Inferior parietal cortex (tissue), 1 donor: ENCODE data around the gene TCOF1.

ENCODE experiments used
- DNase-seq: peaks from one replicate; pipeline ENCODE4 v3.0.0-alpha.2; 2016; ENCODE audit errors: extremely low spot score

Gene TCOF1

DNA sequence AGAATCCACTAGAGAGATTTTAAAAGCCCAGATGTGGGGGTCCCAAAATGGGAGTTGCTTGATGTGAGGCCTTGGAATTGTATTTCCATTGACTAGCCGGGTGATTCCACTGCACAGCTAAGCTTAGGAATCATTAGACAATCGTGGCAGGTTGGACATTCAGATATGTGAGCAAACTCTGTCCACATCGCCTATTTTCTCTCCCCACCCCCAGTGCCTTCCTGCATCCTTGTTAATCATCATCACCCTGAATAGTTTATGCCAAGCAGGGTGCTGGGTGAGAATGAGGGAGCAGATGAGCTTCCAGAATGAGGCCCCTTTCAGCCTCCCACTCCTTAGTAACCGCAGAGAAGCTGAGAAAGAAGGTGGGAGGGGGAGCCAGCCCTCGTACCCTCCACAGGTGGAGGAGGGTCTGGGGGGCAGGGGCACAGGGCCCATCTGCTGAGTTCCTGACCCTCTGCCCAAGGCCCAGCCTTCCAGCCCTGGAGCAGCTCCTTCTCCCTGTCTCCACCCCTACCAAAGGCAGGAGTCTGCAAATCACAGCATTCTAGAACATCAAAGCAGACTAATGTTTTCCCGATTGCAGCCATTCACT, 7.7 kb upstream of the TCOF1 start:
- DNase-seq = no peak

DNA sequence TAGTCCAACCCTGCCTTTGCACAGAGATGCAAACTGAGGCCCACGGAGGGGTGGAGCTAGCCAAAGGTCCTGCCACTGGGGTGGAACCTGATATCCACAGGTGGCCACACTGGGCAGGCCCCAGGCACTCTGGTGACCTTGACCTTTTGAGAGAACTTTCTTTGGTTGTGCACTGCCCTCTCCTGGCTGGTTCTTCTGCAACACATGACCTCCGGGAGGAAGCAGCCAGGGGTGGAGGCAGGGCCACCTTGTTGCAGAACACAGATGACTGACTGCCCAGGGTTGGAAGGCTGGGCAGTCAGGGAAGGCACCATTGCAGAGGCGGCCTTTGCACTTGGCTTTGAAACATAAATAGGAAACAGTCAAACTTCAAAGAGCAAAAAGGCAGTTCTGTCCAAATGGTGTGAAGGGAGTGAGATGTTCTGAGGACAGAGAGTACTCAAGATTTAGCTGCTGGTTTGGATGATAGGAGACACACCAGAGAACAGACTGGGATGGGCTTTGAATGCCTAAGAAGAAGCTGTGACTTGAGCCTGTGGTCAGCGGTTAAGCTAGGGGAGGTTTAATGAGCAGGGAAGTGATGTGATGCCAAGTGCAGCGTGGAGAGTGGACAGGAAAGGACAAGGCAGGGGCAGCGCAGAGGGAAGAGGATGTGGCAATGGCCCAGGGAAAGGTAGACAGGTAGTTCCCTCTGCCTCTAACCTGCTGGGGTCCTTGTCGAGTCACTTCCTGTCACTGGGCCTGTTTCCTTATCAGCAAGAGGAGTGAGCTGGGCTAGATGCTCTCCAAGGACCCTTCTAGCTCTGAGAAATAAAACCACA, 6.8 kb upstream of the TCOF1 start:
- peak; percentile 91 for DNase-seq

DNA sequence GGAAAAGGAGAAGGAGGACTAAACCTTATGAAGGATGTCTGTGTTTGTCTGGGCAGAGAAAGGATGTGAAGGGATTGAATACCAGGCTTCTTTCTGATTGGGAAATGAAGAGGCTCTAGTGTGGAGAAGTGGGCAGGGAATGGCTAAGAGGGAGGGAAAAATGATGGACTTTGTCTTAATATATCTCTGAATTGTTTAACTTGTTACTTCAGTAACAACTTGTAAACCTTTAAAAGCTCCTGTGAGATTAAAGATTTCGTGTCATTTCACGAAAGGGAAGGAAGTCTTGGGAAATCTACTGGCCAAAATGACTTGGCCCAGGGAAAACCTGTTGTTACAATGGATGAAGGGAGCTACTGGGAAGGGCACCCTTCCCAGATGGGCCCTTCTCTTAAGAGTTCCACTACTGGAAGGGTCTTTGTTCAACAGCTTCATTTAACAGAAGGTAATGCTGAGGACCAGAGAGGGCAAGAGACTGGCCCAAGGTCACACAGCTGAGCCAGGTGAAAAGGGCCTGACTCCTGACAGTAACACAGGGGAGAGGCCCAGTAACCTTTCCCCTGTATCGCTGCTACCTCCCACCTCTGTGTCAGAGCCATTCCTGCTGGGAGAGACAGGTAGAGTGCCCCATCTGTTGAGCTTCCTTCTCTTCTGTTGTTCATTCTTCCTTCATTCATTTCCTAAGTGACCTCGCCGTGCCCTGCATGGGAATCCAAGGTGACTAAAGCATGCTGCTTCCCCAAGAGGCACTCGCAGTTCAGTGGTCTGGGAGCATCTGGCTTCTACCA, 5.1 kb upstream of the TCOF1 start:
- DNase-seq = no peak

DNA sequence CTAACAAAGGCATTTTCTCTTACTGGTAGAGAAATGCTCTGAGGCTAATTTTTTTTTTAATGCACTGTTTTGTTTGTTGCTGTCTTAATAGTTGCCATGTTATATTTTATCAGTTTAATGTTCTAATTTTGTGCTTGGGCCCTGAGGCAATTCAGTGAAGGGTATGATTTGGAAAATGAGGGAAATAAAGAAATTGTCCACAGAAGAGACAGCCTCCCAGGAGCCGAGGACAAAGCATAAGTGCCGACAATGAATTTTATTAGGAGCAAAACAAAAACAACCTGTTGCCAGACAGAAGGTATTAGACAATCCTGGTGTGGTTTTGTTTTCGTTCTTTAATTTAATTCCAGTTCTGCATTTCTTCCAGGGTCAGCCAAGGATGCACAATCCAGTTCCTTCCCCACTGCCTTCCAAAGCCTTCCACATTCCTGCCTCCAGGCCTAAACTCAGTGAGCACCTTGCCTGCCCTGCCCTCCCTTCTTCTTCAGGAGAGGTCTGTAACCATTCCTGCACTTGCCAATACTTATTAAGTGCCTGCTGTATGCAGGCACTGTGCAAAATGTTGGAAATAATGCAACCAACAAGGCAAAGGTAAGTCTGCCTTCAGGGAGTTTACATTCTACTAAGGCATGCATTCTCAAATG, 4.3 kb upstream of the TCOF1 start:
- no peak for DNase-seq

DNA sequence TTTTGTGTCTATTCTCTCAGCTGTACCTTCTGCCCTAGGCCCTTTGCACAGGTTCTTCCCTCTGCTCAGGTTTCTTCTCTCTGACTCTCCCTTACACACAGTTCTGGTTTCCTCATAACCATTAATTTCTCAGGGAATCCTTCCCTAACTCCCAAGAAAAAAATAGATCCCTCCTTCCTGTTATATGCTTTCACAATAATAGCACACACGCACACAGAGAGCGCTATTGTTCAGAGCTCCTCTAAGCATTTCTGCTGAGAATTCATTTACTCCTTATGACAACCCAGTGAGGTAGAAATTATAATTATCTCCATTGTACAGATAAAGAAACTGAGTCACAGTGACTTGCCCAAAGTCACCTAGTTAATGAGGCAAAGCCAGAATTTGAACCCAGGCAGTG, 1.7 kb upstream of the TCOF1 start:
- DNase-seq = no peak

DNA sequence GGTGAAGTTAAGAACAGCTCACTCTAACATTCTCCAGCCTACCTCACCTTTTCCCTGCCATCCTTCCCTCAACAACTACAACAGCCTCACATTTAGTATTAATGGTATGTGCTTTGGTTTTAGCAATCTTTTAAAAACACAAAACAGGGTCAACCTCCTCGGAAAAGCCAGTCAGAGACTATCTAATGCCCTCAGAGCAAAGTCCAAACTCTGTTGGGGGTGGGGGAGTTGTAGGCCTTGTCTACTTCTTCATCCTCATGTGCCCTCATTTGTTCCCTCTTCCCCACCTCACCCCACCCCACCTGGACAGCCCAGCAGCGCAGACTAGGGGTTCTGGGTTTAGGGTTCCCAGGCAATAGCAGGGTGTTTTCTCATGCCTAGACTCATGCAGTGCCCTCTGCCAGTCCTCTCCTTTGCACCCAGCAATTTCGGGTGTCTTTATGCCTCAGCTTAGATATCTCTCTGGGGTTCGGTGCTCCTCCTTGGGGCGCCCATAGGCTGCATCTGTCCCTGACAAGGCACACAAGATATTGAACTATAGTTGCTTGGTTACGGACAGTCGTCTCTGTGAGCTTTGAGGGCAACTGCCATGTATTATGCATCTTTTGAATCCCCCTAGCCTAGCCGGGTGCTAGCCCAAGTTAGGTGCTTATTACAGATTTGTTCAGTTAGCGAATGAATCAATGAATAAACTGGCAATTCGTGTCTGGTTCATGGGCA, 762 bp upstream of the TCOF1 start:
- no peak for DNase-seq

DNA sequence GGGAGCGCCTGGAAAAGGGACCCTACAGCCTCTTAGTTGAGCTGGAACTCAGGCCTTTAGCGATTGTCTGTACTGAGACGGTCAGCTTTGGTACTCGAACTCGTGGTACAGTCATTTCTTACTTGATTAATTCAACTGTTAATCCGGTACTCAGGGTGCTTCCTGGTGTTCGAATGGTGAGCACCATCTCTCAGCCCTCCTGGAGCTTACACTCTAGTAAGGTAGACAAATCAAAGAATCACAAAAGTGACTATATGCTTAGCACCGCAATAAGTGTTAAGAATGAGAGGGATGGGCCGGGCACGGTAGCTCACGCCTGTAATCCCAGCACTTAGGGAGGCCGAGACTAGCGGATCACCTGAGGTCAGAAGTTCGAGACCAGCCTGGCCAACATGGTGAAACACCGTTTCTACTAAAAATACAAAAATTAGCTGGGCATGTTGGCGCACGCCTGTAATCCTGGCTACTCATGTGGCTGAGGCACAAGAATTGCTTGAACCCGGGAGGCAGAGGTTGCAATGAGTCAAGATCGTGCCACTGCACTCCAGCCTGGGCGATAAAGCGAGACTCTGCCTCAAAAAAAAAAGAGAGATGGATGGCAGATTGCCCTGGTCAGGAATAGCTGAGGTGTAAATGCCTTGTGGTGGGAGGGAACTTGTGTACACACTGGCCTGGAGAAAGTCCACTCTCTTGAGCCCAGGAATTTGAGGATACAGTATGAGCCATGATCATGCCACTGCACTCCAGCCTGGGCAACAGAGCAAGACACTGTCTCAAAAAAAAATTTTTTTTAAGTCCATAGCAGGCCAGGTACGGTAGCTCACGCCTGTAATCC, 981 bp downstream of the TCOF1 start:
- DNase-seq = no peak

DNA sequence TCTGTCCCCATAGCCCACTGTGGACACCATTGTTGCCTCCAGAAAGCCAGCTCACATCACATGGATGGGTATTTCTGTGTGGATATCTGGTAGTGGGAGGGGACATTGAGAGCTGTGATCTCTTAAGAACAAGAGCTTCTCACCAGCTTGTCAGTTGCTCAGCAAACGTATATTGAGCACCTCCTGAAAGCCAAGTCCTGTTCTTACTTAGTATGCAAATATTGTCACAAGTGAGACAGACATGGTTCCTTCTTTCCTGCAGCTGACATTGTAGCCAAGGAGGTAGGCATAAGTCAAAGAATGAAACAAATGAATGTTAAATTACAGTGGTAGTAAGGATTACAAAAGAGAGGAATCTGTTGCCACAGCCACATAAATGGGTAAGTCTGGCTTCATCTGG, 3.8 kb downstream of the TCOF1 start:
- DNase-seq = no peak

GRCh38 chr5:150363185-150363584, 5.7 kb downstream of the TCOF1 start:
- no peak for DNase-seq

- DNase-seq = no peak
These were observed 6.5 kb downstream of the TCOF1 start for GRCh38 chr5:150364004-150364403.

DNA sequence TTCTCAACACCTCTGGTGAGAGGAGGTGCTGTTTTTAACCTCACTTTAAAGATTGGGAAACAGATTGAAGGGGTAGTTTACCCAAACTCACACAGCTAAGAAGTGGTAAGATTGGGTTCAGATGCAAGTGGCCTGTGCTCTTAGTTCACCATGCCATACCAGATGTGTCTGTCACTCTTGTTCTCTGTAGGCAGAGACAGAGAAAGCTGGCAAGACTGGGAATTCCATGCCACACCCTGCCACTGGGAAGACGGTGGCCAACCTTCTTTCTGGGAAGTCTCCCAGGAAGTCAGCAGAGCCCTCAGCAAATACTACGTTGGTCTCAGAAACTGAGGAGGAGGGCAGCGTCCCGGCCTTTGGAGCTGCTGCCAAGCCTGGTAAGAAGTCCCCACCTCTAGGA, 11.0 kb downstream of the TCOF1 start:
- DNase-seq = no peak

- DNase-seq = no peak
These were observed 15.1 kb downstream of the TCOF1 start for GRCh38 chr5:150372639-150373038.

- DNase-seq = no peak
These were observed 17.2 kb downstream of the TCOF1 start for GRCh38 chr5:150374651-150375050.

- no peak for DNase-seq
These were observed 19.6 kb downstream of the TCOF1 start for GRCh38 chr5:150376799-150377771.

GRCh38 chr5:150377964-150378694, 20.6 kb downstream of the TCOF1 start:
- no peak for DNase-seq

- no peak for DNase-seq
These were observed 27.2 kb downstream of the TCOF1 start for GRCh38 chr5:150384701-150385100.

GRCh38 chr5:150386024-150386855, 28.7 kb downstream of the TCOF1 start:
- no peak for DNase-seq
